Erythroblast (primary cell): ENCODE measurements around the gene CELF2.

ENCODE experiments used
- GATA1 ChIP-seq: IDR thresholded peaks from 2 replicates; pipeline ENCODE4 v1.6.1; 2011; ENCODE audit warnings: low read depth, mild to moderate bottlenecking, control low read depth, low read length, moderate library complexity
- POLR2A ChIP-seq: IDR thresholded peaks from 2 replicates; pipeline ENCODE4 v1.6.1; 2011; ENCODE audit warnings: mild to moderate bottlenecking, low read length

GRCh38 chr10:11367505-11367904 is 349.8 kb downstream of the CELF2 start:
- TF ChIP-seq POLR2A (no peak), GATA1 (no peak)
